Osteoblast (primary cell): ENCODE measurements around the gene LY86. TPM values are rescaled to one million over a fixed set of nuclear protein-coding genes. Genes with fewer than 3 reads are reported as not detected.

Experiments
- DNase-seq: peaks from one replicate; pipeline ENCODE4 v3.0.0; 2011; ENCODE audit warnings: low spot score, mixed read lengths; ENCODE audit not compliant: insufficient read length; ENCODE audit errors: missing footprints
- H2AFZ ChIP-seq: 2 replicates; pipeline ENCODE4 v1.6.0; 2011; ENCODE audit warnings: mild to moderate bottlenecking, low read length
- H3K27ac ChIP-seq: 2 replicates; pipeline ENCODE4 v1.5.1; 2011; ENCODE audit warnings: mild to moderate bottlenecking, low read depth, low read length, moderate library complexity
- H3K27me3 ChIP-seq: 2 replicates; pipeline ENCODE4 v1.6.0; 2012; ENCODE audit warnings: mild to moderate bottlenecking, control low read depth, inconsistent platforms, low read length, moderate library complexity; ENCODE audit not compliant: insufficient read depth
- H3K36me3 ChIP-seq: 2 replicates; pipeline ENCODE4 v1.5.1; 2011; ENCODE audit warnings: mild to moderate bottlenecking, low read length, control low read depth, moderate library complexity; ENCODE audit not compliant: insufficient read depth
- H3K4me1 ChIP-seq: 2 replicates; pipeline ENCODE4 v1.5.1; 2011; ENCODE audit warnings: mild to moderate bottlenecking, low read length, control low read depth, moderate library complexity; ENCODE audit not compliant: insufficient read depth
- H3K4me2 ChIP-seq: 2 replicates; pipeline ENCODE4 v1.6.0; 2011; ENCODE audit warnings: mild to moderate bottlenecking, low read length; ENCODE audit not compliant: insufficient read depth
- H3K4me3 ChIP-seq: fragments of 200-600 bp; sonication (generic); 3 replicates; pipeline ENCODE4 v1.5.1; 2012; ENCODE audit warnings: mild to moderate bottlenecking, low read length, inconsistent platforms; ENCODE audit not compliant: insufficient read depth
- H3K79me2 ChIP-seq: 2 replicates; pipeline ENCODE4 v1.6.0; 2012; ENCODE audit warnings: mild to moderate bottlenecking, low read length, control low read depth, inconsistent platforms; ENCODE audit not compliant: insufficient read depth
- H3K9me3 ChIP-seq: 2 replicates; pipeline ENCODE4 v1.5.1; 2011; ENCODE audit warnings: low read depth, low read length, control low read depth
- H4K20me1 ChIP-seq: 2 replicates; pipeline ENCODE4 v1.6.0; 2012; ENCODE audit warnings: mild to moderate bottlenecking, low read length, control low read depth; ENCODE audit not compliant: insufficient read depth
- total RNA-seq: library from RNA; depleted of rRNA; stranded (reverse); fragments of >200 nt; gene quantifications from 2 replicates; pipeline ENCODE4 v1.2.3, GENCODE V29; 2012
- TF ChIP-seq, protein P1 (sequence below): IDR thresholded peaks from 2 replicates; pipeline ENCODE4 v1.5.1; 2011; ENCODE audit warnings: mild to moderate bottlenecking, low read depth, low read length, moderate library complexity; ENCODE audit errors: extremely low read depth

Gene LY86
- total RNA-seq, 1 donor: not detected

DNA sequence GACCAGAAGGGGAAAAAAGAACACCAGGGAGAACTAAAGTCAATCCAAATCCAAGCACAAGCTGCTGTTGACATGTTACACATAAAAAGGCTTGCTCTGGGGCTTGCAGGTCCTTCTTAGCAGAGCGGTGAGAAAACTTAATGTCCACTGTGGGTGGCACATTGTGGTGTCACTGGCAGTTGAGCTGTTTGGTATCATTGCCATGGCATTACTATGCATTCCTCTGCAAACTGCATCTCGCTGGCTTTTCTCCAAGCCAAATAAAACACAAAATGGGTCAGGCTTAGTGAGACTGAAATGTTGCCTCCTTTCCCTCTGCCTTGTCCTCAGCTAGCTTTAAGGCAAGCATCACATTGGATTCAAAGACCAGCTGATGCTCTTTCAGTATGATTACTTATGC is 40.9 kb downstream of the LY86 start:
- DNase-seq: no peak
- no peaks in the 10 kb centered on the region for H3K36me3 ChIP-seq
- no peak overlapping the region for H3K4me2 ChIP-seq
- no peaks in the 10 kb centered on the region for H3K4me1 ChIP-seq
- no peak overlapping the region for H2AFZ ChIP-seq
- no peaks in the 10 kb centered on the region for H3K27me3 ChIP-seq
- H3K27ac ChIP-seq: no peak overlapping the region
- H3K4me3 ChIP-seq: no peak overlapping the region
- no peaks in the 10 kb centered on the region for H3K9me3 ChIP-seq
- no peaks in the 10 kb centered on the region for H4K20me1 ChIP-seq
- TF ChIP-seq, protein P1, sequence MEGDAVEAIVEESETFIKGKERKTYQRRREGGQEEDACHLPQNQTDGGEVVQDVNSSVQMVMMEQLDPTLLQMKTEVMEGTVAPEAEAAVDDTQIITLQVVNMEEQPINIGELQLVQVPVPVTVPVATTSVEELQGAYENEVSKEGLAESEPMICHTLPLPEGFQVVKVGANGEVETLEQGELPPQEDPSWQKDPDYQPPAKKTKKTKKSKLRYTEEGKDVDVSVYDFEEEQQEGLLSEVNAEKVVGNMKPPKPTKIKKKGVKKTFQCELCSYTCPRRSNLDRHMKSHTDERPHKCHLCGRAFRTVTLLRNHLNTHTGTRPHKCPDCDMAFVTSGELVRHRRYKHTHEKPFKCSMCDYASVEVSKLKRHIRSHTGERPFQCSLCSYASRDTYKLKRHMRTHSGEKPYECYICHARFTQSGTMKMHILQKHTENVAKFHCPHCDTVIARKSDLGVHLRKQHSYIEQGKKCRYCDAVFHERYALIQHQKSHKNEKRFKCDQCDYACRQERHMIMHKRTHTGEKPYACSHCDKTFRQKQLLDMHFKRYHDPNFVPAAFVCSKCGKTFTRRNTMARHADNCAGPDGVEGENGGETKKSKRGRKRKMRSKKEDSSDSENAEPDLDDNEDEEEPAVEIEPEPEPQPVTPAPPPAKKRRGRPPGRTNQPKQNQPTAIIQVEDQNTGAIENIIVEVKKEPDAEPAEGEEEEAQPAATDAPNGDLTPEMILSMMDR: no peak
- H3K79me2 ChIP-seq: no peaks in the 10 kb centered on the region

DNA sequence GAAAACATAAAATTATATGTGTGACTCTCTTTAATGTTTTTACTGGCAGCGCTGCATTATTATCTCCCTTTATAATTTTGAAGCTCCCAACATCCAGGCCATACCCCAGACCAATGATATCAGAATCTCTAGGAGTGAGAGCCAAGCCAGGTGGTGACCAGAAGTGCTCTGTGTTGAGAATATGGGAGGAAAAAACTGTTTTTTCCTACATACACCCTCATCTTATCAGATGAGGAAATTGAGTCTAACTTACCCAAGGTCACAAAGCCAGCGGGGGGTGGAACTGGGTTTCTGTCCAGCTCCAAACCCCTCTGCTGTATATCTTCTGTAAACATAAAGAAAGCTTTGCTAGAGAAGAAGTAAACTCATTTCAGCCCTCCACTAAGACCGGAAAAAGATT is 42.5 kb downstream of the LY86 start:
- Histone ChIP-seq H2AFZ (no peak overlapping the region), H3K27me3 (no peaks in the 10 kb centered on the region), H3K36me3 (no peaks in the 10 kb centered on the region), H3K79me2 (no peaks in the 10 kb centered on the region), H3K4me3 (no peak overlapping the region), H3K27ac (no peak overlapping the region), H4K20me1 (no peaks in the 10 kb centered on the region), H3K4me1 (no peaks in the 10 kb centered on the region), H3K4me2 (no peak overlapping the region), H3K9me3 (no peaks in the 10 kb centered on the region)
- TF ChIP-seq, protein P1: no peak
- no peak for DNase-seq

GRCh38 chr6:6631534-6632276 is 43.2 kb downstream of the LY86 start:
- no peak for DNase-seq
- Histone ChIP-seq H3K79me2 (no peaks in the 10 kb centered on the region), H3K27me3 (no peaks in the 10 kb centered on the region), H3K4me3 (no peak overlapping the region), H3K9me3 (no peaks in the 10 kb centered on the region), H3K27ac (no peak overlapping the region), H4K20me1 (no peaks in the 10 kb centered on the region), H3K36me3 (no peaks in the 10 kb centered on the region), H3K4me1 (no peaks in the 10 kb centered on the region), H2AFZ (no peak overlapping the region), H3K4me2 (no peak overlapping the region)
- TF ChIP-seq, protein P1: no peak

- Histone ChIP-seq H4K20me1 (no peaks in the 10 kb centered on the region), H3K27me3 (no peaks in the 10 kb centered on the region), H3K79me2 (no peaks in the 10 kb centered on the region), H2AFZ (no peak overlapping the region), H3K4me2 (no peak overlapping the region), H3K36me3 (no peaks in the 10 kb centered on the region), H3K27ac (no peak overlapping the region), H3K9me3 (no peaks in the 10 kb centered on the region), H3K4me1 (no peaks in the 10 kb centered on the region), H3K4me3 (no peak overlapping the region)
- DNase-seq: no peak
- TF ChIP-seq, protein P1: no peak
Observed at GRCh38 chr6:6633898-6634734, 45.6 kb downstream of the LY86 start.
